Measurements from ENCODE around the gene PLXDC2. TPM values are rescaled to one million over a fixed set of nuclear protein-coding genes. Genes with fewer than 3 reads are reported as not detected.

Gene PLXDC2
- total RNA-seq, 2 donors from 2014 or later, result 19.5 to 26.4 TPM

GRCh38 chr10:20299034-20299736 is 483.0 kb downstream of the PLXDC2 start:
- H3K27me3 Mint-ChIP-seq (ENCODE audit: insufficient read depth), result no peaks in the 10 kb centered on the region
- H3K4me3 Mint-ChIP-seq, result no peak overlapping the region
- H3K4me1 Mint-ChIP-seq, result no peaks in the 10 kb centered on the region
- no peak for TF ChIP-seq CTCF (conservative IDR thresholded peaks at IDR 0.05)
- H3K27ac ChIP-seq (ENCODE audit: low read depth, low read length), result no peak overlapping the region
- no peak overlapping the region for H3K27ac Mint-ChIP-seq
- no peaks in the 10 kb centered on the region for H3K36me3 ChIP-seq (ENCODE audit: control insufficient read depth, insufficient read depth, low read length)
- H3K9me3 ChIP-seq (ENCODE audit: control insufficient read depth, low read length), result peaks cover 42% of the 10 kb centered on the region
- no peaks in the 10 kb centered on the region for H3K4me1 ChIP-seq (ENCODE audit: control insufficient read depth, insufficient read depth, low read length)
- H3K9me3 Mint-ChIP-seq, result peaks cover 67% of the 10 kb centered on the region
- no peak overlapping the region for H3K9ac ChIP-seq (ENCODE audit: extremely low read depth, low read length, poor library complexity, severe bottlenecking)
- WGBS, 2 experiments (ENCODE audit: insufficient coverage in 1 of 2, insufficient read length in 1 of 2), result 85 to 93% methylated on average over 4 of the region's 4 CpGs
- peaks cover 7% of the 10 kb centered on the region for H3K36me3 Mint-ChIP-seq (ENCODE audit: low read depth)
- no peak for DNase-seq
- no peaks in the 10 kb centered on the region for H3K27me3 ChIP-seq (ENCODE audit: control insufficient read depth, insufficient read depth, low read length, poor library complexity, severe bottlenecking)
- no peak overlapping the region for H3K4me3 ChIP-seq (ENCODE audit: low read length)

GRCh38 chr10:20300735-20301134 is 484.5 kb downstream of the PLXDC2 start:
- Mint-ChIP-seq H3K4me3 (no peak overlapping the region), H3K36me3 (ENCODE audit: low read depth) (peaks cover 6% of the 10 kb centered on the region), H3K4me1 (no peaks in the 10 kb centered on the region), H3K27ac (no peak overlapping the region), H3K9me3 (peaks cover 60% of the 10 kb centered on the region), H3K27me3 (ENCODE audit: insufficient read depth) (no peaks in the 10 kb centered on the region)
- no peak for DNase-seq
- no peaks in the 10 kb centered on the region for H3K4me1 ChIP-seq (ENCODE audit: control insufficient read depth, insufficient read depth, low read length)
- no peak overlapping the region for H3K27ac ChIP-seq (ENCODE audit: low read depth, low read length)
- no peak overlapping the region for H3K9ac ChIP-seq (ENCODE audit: extremely low read depth, low read length, poor library complexity, severe bottlenecking)
- no peaks in the 10 kb centered on the region for H3K27me3 ChIP-seq (ENCODE audit: control insufficient read depth, insufficient read depth, low read length, poor library complexity, severe bottlenecking)
- H3K36me3 ChIP-seq (ENCODE audit: control insufficient read depth, insufficient read depth, low read length), result no peaks in the 10 kb centered on the region
- WGBS, 2 experiments (ENCODE audit: insufficient coverage in 1 of 2, insufficient read length in 1 of 2), result 89 to 95% methylated on average over 2 of the region's 2 CpGs
- H3K4me3 ChIP-seq (ENCODE audit: low read length), result no peak overlapping the region
- TF ChIP-seq CTCF (conservative IDR thresholded peaks at IDR 0.05), result no peak
- peaks cover 45% of the 10 kb centered on the region for H3K9me3 ChIP-seq (ENCODE audit: control insufficient read depth, low read length)

GRCh38 chr10:20302033-20302432 is 485.8 kb downstream of the PLXDC2 start:
- H3K4me3 ChIP-seq (ENCODE audit: low read length), result no peak overlapping the region
- no peak overlapping the region for H3K9ac ChIP-seq (ENCODE audit: extremely low read depth, low read length, poor library complexity, severe bottlenecking)
- Mint-ChIP-seq H3K27me3 (ENCODE audit: insufficient read depth) (no peaks in the 10 kb centered on the region), H3K27ac (no peak overlapping the region), H3K9me3 (peaks cover 47% of the 10 kb centered on the region), H3K4me1 (no peaks in the 10 kb centered on the region), H3K4me3 (no peak overlapping the region), H3K36me3 (ENCODE audit: low read depth) (peaks cover 5% of the 10 kb centered on the region)
- no peaks in the 10 kb centered on the region for H3K27me3 ChIP-seq (ENCODE audit: control insufficient read depth, insufficient read depth, low read length, poor library complexity, severe bottlenecking)
- no peaks in the 10 kb centered on the region for H3K4me1 ChIP-seq (ENCODE audit: control insufficient read depth, insufficient read depth, low read length)
- H3K9me3 ChIP-seq (ENCODE audit: control insufficient read depth, low read length), result peaks cover 43% of the 10 kb centered on the region
- no peaks in the 10 kb centered on the region for H3K36me3 ChIP-seq (ENCODE audit: control insufficient read depth, insufficient read depth, low read length)
- no peak overlapping the region for H3K27ac ChIP-seq (ENCODE audit: low read depth, low read length)
- TF ChIP-seq CTCF (conservative IDR thresholded peaks at IDR 0.05), result no peak
- DNase-seq, result no peak
- WGBS, 2 experiments (ENCODE audit: insufficient coverage in 1 of 2, insufficient read length in 1 of 2), result 94 to 96% methylated on average over 2 of the region's 2 CpGs
